Hepatic stellate cell (primary cell): Measurements from ENCODE around the gene SORT1.

Experiments used
- DNase-seq: peaks from one replicate; pipeline ENCODE4 v3.0.0; 2011; ENCODE audit warnings: low spot score

Gene SORT1

DNA sequence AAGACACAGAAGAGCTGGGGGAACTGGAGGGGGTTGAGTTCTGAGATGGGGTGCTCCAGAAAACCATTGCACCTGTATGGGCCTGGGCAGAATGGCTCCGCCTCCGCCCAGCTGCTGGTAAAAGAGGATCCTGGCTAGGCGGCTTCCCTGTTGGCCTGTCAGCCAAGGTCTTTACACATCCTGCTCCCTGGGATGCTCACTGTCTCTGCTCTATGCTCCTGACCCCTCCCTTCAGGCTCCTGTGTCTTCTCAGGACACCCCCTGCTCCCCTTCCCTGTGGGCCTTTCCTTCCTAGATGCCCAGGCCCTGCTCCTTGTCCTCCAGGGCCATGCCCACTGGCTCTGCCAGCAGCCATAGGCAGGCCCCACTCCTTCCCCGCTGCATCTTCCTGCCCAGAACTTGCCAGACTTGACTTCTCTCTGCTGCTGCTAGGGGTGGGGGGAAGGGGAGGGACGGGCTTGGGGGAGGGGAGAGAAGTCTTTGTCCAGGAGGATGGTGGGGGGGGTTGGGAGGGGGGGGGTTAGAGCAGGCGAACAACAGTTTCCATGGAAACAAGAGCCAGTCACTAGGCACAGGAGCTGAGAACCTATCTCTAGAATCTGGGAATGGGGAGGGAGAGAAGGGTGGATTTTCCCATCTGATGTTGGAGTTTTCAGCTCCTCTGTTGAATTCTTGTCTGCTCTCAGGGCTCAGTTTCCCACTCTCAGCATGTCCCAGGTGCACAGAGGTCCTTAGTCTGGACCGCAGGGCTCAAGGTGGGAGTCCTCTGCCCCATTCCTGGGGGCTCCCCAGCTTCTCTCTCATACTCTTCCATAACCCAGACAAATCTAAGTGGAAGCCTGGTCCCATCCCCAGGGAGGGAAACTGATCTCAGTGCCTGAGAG, 137.8 kb downstream of the SORT1 start:
- no peak for DNase-seq
